NCI-H2107 (cell line): Measurements from ENCODE around the gene SLC34A1.

Experiments used
- DNase-seq: peaks from one replicate; lab custom pipeline; 2025; lab: John Stamatoyannopoulos, UW

The SLC34A1 gene

GRCh38 chr5:177432143-177432838 lies 48.1 kb downstream of the SLC34A1 start:
- no peak for DNase-seq

- no peak for DNase-seq
Measured at GRCh38 chr5:177432839-177433657, 48.8 kb downstream of the SLC34A1 start.

DNA sequence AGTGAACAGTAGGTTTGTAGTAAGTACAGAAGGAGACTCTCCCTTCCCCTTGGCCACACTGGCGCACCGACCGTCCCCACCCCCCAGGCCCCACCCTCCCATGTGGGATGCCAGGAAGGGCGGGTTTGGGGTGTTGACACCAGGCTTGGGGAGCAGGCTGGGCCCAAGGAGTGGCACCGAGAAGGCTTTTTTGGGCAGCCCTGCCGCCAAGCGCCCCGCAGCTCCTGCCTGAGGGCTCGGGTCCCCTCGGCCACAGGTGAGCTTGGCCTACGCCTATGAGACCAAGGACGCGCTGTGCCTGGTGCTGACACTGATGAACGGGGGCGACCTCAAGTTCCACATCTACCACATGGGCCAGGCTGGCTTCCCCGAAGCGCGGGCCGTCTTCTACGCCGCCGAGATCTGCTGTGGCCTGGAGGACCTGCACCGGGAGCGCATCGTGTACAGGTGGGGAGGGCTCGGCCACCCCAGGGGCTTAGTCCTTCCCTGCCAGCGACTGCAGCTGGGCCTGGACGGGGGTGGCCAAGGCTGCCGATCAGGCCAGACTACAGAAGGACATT lies 49.5 kb downstream of the SLC34A1 start:
- no peak for DNase-seq

- DNase-seq: no peak
Measured at GRCh38 chr5:177434437-177434836, 50.2 kb downstream of the SLC34A1 start.

DNA sequence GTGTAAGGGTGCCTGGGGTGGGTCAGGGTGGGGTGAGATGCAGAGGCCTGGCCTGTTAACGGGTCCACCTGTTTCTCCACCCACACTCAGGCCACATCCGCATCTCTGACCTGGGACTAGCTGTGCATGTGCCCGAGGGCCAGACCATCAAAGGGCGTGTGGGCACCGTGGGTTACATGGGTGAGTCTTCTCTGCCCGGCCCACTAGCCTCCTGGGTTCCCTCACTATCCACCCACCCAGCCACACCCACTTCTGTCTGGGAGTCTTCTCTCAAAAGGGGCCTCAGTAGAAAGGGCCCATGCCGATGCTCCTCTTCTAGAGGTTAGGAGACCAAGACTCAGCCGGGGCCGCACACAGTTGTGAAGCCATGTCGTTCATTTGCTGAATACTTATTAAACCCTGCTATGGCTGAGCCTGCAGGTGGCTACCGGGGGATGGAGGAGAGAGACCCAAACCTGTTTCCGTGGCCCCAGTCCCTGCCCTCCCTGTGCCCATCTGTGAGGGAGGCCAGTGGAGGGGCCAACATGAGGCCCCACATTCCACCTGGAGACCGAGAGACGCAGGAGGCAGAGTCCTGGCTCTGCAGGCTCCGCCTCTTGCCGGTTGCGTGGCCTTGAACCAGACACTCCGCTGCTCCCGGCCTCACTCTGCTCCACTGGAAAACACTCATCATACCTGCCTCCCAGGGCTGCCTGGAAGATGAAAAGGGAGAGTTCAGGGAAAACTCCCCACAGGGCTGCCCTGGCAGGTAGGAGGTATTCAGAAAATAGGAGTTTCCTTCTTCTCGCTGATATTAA lies 50.9 kb downstream of the SLC34A1 start:
- DNase-seq: no peak

DNA sequence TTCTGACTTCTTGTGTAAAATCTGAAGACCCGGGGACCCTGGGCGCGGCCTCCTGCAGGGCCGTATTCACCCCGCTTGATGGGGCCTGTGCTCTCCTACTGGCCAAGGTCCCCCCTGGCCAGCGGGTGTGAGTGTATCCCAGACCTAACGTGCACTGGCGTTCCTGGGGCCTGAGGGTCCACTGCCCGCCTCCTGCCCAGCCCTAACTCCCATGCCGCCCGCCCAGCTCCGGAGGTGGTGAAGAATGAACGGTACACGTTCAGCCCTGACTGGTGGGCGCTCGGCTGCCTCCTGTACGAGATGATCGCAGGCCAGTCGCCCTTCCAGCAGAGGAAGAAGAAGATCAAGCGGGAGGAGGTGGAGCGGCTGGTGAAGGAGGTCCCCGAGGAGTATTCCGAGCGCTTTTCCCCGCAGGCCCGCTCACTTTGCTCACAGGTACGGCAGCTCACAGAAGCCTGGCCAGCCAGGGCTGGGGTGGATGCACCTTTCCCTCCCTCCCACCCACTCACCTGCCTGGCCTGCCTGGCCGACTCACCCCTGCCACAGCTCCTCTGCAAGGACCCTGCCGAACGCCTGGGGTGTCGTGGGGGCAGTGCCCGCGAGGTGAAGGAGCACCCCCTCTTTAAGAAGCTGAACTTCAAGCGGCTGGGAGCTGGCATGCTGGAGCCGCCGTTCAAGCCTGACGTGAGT lies 51.8 kb downstream of the SLC34A1 start:
- no peak for DNase-seq

GRCh38 chr5:177437623-177438022 lies 53.4 kb downstream of the SLC34A1 start:
- no peak for DNase-seq

DNA sequence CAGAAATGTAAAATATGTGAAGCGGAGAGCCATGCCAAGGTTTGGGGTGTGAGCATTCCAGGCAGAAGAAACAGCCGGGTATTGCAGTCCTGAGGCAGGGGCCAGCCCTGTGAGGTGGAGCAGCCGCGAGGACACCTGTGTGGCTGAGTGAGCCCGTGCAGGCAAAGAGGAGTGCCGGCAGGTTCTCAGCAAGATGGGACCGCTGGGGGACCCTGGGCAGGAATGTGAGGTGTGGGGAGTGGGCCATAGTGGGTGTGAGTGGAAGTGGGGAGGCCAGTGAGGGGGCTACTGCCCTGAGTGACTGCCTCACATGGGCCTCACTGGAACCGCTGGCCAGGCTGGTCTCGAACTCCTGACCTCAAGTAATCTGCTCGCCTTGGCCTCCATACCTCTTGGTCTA lies 54.2 kb downstream of the SLC34A1 start:
- DNase-seq: no peak

GRCh38 chr5:177439518-177440053 lies 55.4 kb downstream of the SLC34A1 start:
- no peak for DNase-seq

- DNase-seq: no peak
Measured at GRCh38 chr5:177440211-177440989, 56.2 kb downstream of the SLC34A1 start.

GRCh38 chr5:177440990-177441780 lies 57.0 kb downstream of the SLC34A1 start:
- DNase-seq: no peak

- no peak for DNase-seq
Measured at GRCh38 chr5:177442066-177442826, 58.0 kb downstream of the SLC34A1 start.

GRCh38 chr5:177443144-177443983 lies 59.1 kb downstream of the SLC34A1 start:
- DNase-seq: no peak

DNA sequence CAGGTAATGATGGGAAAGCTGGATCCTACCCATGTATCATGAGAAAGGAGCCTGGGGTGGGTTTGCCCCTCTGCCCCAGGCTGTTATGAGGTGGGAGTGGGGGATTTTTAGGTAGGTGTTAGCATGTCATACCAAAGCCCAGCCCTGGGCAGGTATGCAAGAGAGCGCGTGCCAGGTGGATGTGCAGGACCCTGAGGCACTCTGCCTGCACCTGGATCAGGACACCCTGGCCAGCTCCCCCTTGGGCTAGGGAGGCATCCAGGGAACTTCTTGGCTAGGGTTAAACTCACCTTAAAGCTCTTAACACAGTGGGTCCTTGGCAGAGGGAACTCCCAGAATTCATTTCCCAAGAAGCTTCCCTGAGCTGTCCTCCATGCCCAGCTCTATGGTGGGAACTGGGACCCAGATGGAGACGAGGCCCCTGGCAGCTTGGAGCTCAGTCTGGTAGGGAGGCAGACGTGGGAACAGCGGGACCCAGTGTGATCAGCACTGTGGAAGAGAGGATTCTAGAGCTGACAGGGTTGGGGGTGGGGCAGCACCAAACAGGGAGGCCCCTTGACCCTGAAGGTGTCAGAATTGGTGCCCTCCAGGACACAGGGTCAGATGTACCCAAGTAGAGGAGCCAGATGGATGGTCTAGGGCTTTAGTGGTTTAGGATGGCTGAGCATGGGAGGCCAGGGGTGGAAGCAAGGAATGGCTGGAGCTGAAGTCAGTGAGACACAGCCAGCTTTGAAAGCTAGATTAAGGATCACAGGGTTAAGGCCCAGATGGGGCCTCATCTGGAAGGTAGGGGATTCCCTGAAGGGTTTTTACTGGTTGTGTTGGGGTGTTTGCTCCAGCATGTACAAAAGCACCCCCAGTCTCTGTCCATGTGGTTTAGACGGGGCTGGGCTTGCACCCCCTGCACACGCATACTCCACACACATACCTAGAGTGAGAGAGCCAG lies 60.1 kb downstream of the SLC34A1 start:
- no peak for DNase-seq

DNA sequence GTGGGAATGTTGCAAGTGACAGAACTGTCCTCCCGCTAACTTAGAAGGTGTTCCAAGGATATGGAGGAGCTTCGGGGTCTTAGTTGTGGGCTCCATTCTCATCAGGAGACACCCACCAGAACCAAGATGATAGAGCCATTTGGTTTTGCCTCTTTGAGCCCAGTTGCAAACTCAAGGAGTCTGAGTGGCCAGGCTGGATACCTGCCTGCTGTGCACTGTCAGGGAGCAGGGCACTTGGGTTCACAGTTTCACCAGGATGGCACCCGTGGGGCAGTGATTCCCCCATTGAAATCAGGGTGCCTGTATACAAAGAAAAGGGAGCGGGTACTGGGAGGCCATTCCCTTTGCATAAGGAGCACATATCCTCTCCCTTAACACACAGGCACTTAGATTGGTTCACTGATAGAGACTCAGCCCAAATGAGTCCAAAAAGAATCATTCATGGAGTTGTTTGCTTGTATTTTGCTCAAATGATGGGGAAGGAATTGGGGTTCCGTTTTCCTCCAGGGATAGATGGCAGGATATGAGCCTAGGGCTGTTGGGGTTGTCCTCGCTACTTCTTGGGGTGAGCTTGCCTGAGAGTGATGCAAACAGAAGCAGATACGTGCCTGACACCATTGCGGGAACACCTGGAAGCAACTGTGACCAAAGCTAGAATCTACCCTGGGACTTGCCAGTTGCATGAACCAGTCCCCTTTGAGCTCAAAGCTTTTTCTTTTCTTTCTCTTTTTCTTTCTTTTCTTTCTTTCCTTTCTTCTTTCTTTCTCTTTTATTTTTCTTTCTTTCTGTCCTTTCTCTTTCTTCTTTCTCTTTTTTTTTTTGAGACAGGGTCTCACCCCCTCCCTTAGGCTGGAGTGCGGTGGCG lies 61.0 kb downstream of the SLC34A1 start:
- DNase-seq: no peak

- no peak for DNase-seq
Measured at GRCh38 chr5:177445917-177446199, 61.6 kb downstream of the SLC34A1 start.
